Activated CD4-positive, alpha-beta T cell treated with anti-CD3 and anti-CD28 coated beads, Interleukin-2, amount 10 ng/mL, durations not matched to agents 24 days and 14 days (primary cell): ENCODE measurements around the gene VPS8. TPM values are rescaled to one million over a fixed set of nuclear protein-coding genes. Genes with fewer than 3 reads are reported as not detected.

Experiments
- DNase-seq: peaks from one replicate; pipeline ENCODE4 v3.0.0; 2022
- H3K27ac Mint-ChIP-seq: one replicate; pipeline ENCODE4 v1.8.0; 2022; ENCODE audit warnings: mild to moderate bottlenecking, mixed read lengths
- H3K27me3 Mint-ChIP-seq: one replicate; pipeline ENCODE4 v1.8.0; 2022; ENCODE audit warnings: mixed read lengths
- H3K36me3 Mint-ChIP-seq: one replicate; pipeline ENCODE4 v1.8.0; 2022; ENCODE audit warnings: low read depth, mild to moderate bottlenecking, mixed read lengths
- H3K4me1 Mint-ChIP-seq: one replicate; pipeline ENCODE4 v1.8.0; 2021; ENCODE audit warnings: mixed read lengths
- H3K4me3 Mint-ChIP-seq: one replicate; pipeline ENCODE4 v1.8.0; 2022; ENCODE audit warnings: mild to moderate bottlenecking, moderate library complexity, mixed read lengths
- H3K9me3 Mint-ChIP-seq: one replicate; pipeline ENCODE4 v1.8.0; 2021; ENCODE audit warnings: mixed read lengths
- intact Hi-C: fragments of 100-400 bp; cut with micrococcal nuclease; formaldehyde crosslinking; loops from one replicate; pipeline ENCODE4 v1.15.1; 2023
- total RNA-seq: library from RNA; stranded (reverse); gene quantifications from 2 replicates; pipeline ENCODE4 v1.2.3, GENCODE V29; 2022

The VPS8 gene
- total RNA-seq, 1 donor from 2014 or later = 33.6 TPM

- peak; percentile 80 for DNase-seq
- H3K27me3 Mint-ChIP-seq = peaks cover 3% of the 10 kb centered on the region
- H3K4me1 Mint-ChIP-seq = peaks cover 60% of the 10 kb centered on the region
- H3K4me3 Mint-ChIP-seq = peak overlapping the region; percentile 97
- peaks cover 3% of the 10 kb centered on the region for H3K9me3 Mint-ChIP-seq
- peak overlapping the region; percentile 97 for H3K27ac Mint-ChIP-seq
- peaks cover 22% of the 10 kb centered on the region for H3K36me3 Mint-ChIP-seq
- intact Hi-C loops = loop anchor here (1.0 to 5.0 kb wide), 6 partner anchors 60 to 795 kb away; partner anchors contain the start of genes ABCC5, MAGEF1 and TMEM41A
Measured at GRCh38 chr3:184812662-184813042, 686 bp downstream of the VPS8 start.

DNA sequence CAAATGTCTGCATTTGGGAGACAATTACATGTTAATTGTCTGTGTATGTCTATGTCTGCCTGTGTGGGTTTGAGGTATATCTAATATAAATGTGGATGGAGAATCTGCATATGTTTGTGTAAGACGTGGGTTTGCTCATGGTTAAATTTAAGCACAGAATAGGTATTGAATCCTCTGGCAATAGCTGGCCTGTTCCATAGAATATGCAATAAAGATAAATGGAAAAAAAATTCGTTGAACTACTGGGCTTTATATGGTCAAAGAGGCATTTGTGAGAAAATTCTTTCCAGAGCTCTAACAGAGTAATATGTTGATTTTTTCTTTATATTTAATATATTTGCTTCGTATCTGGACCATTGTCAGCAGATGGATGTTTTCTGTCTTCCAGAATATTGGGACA lies 1.4 kb downstream of the VPS8 start:
- H3K9me3 Mint-ChIP-seq = peaks cover 3% of the 10 kb centered on the region
- no peak for DNase-seq
- H3K27ac Mint-ChIP-seq = peak overlapping the region; percentile 54
- intact Hi-C loops = loop anchor here (2.0 to 5.0 kb wide), 5 partner anchors 59 to 796 kb away; partner anchors contain the start of genes ABCC5, MAGEF1 and TMEM41A
- peaks cover 25% of the 10 kb centered on the region for H3K36me3 Mint-ChIP-seq
- peak overlapping the region; percentile 97 for H3K4me3 Mint-ChIP-seq
- peaks cover 63% of the 10 kb centered on the region for H3K4me1 Mint-ChIP-seq
- H3K27me3 Mint-ChIP-seq = peaks cover 3% of the 10 kb centered on the region

- H3K27ac Mint-ChIP-seq = peak overlapping the region; percentile 54
- peaks cover 3% of the 10 kb centered on the region for H3K9me3 Mint-ChIP-seq
- peak overlapping the region; percentile 97 for H3K4me3 Mint-ChIP-seq
- peak; percentile 71 for DNase-seq
- intact Hi-C loops = loop anchor here (5.0 kb wide), 4 partner anchors 58 to 797 kb away; partner anchors contain the start of genes ABCC5, MAGEF1 and TMEM41A
- H3K27me3 Mint-ChIP-seq = peaks cover 3% of the 10 kb centered on the region
- H3K36me3 Mint-ChIP-seq = peaks cover 25% of the 10 kb centered on the region
- H3K4me1 Mint-ChIP-seq = peaks cover 61% of the 10 kb centered on the region
Measured at GRCh38 chr3:184814214-184814613, 2.2 kb downstream of the VPS8 start.

DNA sequence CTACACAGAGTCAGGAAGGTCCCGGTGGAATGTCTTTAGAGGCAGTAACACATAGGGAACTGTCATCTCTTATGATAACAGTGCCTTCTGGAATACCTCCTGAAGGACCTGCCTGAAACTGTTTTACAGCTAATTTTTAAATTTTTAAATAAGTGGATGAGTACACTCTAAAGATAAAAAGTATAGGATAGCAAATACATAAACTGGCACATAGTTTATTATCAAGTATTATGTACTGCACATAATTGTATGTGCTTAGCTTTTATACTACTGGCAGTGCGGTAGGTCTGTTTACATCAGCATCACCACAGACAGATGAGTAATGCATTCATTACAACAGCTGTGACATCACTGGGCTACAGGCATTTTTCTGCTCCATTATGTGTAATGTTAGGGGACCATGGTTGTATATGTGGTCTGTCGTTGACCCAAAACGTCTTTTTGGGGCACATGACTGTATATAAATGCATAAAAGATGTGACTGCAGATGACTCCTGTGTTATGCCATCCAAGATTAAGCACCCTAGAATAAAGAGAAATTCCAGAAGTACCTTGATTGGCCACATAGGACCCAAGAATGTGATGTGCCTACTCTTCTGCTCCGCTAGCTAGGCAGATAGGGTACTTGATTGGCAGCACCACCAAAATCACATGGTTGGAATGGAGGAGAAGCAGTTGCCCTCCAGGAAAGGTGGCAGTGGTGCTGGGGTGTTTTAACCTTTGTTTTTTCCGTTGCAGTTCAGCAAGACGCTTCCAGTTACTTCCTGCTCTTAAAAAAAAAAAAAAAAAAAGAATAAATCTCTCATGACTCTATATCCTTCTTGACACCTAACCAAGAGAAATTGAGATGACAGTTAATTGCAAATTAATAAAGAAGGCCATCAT lies 3.3 kb downstream of the VPS8 start:
- Mint-ChIP-seq H3K4me3 (peak overlapping the region; percentile 13), H3K27ac (peak overlapping the region; percentile 79), H3K27me3 (peaks cover 3% of the 10 kb centered on the region), H3K4me1 (peaks cover 58% of the 10 kb centered on the region), H3K9me3 (peaks cover 3% of the 10 kb centered on the region), H3K36me3 (peaks cover 27% of the 10 kb centered on the region)
- intact Hi-C loops = no loop called here
- peak; percentile 79 for DNase-seq

- Mint-ChIP-seq H3K27me3 (peaks cover 3% of the 10 kb centered on the region), H3K4me1 (peaks cover 47% of the 10 kb centered on the region), H3K4me3 (no peak overlapping the region), H3K36me3 (peaks cover 27% of the 10 kb centered on the region), H3K9me3 (peaks cover 3% of the 10 kb centered on the region), H3K27ac (no peak overlapping the region)
- DNase-seq = no peak
- intact Hi-C loops = no loop called here
Measured at GRCh38 chr3:184816614-184817013, 4.6 kb downstream of the VPS8 start.

DNA sequence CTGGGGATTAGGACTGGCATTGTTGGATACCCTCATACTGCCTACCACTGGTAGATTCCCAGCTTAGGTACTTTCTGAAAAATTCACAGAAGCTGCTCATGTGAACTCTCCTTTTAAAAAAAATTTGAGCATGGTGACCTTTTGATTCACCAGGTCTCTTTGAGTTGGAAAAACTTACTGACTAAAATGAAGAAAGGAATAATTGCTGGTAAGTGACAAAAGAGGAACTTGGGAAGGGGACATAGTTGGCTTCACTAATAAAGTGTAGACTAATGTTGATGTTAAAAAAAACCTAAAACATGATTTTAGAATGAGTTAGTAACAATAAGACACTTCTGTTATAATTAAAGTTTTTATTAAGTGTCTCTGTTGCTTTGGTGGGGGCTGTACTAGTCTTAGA lies 8.6 kb downstream of the VPS8 start:
- intact Hi-C loops = no loop called here
- no peak overlapping the region for H3K4me3 Mint-ChIP-seq
- peaks cover 28% of the 10 kb centered on the region for H3K36me3 Mint-ChIP-seq
- no peaks in the 10 kb centered on the region for H3K27me3 Mint-ChIP-seq
- no peak for DNase-seq
- no peak overlapping the region for H3K27ac Mint-ChIP-seq
- H3K9me3 Mint-ChIP-seq = no peaks in the 10 kb centered on the region
- peaks cover 22% of the 10 kb centered on the region for H3K4me1 Mint-ChIP-seq

GRCh38 chr3:184821034-184821433 lies 9.1 kb downstream of the VPS8 start:
- Mint-ChIP-seq H3K36me3 (peaks cover 29% of the 10 kb centered on the region), H3K27ac (no peak overlapping the region), H3K9me3 (no peaks in the 10 kb centered on the region), H3K4me1 (peaks cover 17% of the 10 kb centered on the region), H3K27me3 (no peaks in the 10 kb centered on the region), H3K4me3 (no peak overlapping the region)
- intact Hi-C loops = no loop called here
- no peak for DNase-seq

DNA sequence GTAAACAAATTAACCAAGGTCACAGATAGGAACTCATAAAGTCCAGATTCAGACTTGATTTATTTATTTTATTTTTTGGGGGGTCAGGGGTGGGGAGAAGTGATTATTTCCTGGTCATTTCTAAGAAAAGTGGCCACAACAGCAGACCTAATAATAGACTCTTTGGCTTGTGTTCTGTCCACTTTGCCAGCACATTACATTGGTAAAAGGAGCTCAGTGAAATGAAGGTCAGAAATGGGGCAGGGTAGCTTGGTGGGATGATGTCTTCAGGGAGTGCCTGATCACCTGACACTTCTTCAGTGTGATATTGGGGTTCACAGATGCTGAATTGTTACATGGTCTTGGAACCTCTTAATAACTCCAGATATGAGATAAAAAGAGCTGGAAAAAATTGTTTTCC lies 10.1 kb downstream of the VPS8 start:
- H3K27ac Mint-ChIP-seq = no peak overlapping the region
- intact Hi-C loops = no loop called here
- peaks cover 20% of the 10 kb centered on the region for H3K36me3 Mint-ChIP-seq
- no peaks in the 10 kb centered on the region for H3K9me3 Mint-ChIP-seq
- H3K27me3 Mint-ChIP-seq = no peaks in the 10 kb centered on the region
- H3K4me3 Mint-ChIP-seq = no peak overlapping the region
- no peak for DNase-seq
- peaks cover 8% of the 10 kb centered on the region for H3K4me1 Mint-ChIP-seq

- no peaks in the 10 kb centered on the region for H3K9me3 Mint-ChIP-seq
- DNase-seq = no peak
Measured at GRCh38 chr3:184822654-184823053, 10.7 kb downstream of the VPS8 start.

DNA sequence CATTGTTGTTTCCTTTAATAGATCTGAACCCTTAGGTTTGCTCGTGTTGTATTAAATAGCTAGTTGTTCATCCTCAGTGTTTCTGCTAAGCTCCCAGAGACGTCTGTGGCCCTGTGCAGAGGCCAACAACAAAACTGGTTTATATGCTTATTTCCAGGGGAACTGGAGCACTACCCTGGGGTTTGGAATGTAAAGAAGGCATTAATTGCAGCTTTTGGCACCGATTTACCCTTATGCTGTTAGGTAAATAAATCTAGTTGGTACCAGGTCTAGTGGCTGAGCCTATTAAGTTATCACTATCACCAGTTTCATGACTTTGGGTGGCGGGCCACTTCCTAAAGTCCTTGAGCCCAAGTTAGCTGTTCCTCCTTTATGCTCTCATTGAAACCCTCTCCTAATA lies 12.0 kb downstream of the VPS8 start:
- Mint-ChIP-seq H3K36me3 (peaks cover 23% of the 10 kb centered on the region), H3K27ac (no peak overlapping the region), H3K4me3 (no peak overlapping the region), H3K27me3 (no peaks in the 10 kb centered on the region), H3K9me3 (no peaks in the 10 kb centered on the region), H3K4me1 (peaks cover 1% of the 10 kb centered on the region)
- intact Hi-C loops = no loop called here
- no peak for DNase-seq

More at GRCh38 chr3:184822654-184823053, 10.7 kb downstream of the VPS8 start:
- Mint-ChIP-seq H3K36me3 (peaks cover 20% of the 10 kb centered on the region), H3K4me1 (peaks cover 5% of the 10 kb centered on the region), H3K4me3 (no peak overlapping the region), H3K27ac (no peak overlapping the region), H3K27me3 (no peaks in the 10 kb centered on the region)
- intact Hi-C loops = no loop called here

DNA sequence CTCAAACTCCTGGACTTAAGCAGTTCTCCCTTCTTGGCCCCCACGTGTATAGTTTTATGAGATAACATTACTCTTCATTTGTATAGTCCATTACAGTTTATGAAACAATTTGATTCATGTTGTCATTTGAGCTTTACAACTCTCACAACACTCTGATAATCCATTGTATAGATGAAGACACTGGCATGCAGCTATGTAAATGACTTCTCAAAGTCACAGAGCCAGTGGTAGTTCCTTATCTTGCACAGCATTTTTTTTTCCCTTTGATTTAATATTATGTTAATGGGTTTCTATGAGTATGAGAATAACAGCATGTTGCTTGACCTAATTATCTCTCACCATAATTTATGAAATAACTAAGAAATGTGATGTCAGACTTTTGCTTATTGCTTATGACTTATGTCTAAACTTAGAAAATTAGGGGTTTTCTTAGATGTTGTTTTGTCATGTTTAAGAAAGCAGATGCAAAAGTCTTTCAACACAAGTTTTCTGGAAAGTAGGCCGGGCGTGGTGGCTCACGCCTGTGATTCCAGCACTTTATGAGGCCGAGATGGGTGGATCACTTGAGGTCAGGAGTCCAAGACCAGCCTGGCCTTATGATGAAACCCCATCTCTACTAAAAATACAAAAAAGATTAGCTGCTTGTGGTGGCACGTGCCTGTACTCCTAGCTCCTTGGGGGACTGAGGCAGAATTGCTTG lies 13.3 kb downstream of the VPS8 start:
- no peak overlapping the region for H3K27ac Mint-ChIP-seq
- intact Hi-C loops = no loop called here
- H3K4me1 Mint-ChIP-seq = peaks cover 4% of the 10 kb centered on the region
- H3K9me3 Mint-ChIP-seq = no peaks in the 10 kb centered on the region
- DNase-seq = peak; percentile 31
- H3K4me3 Mint-ChIP-seq = no peak overlapping the region
- no peaks in the 10 kb centered on the region for H3K27me3 Mint-ChIP-seq
- H3K36me3 Mint-ChIP-seq = peaks cover 27% of the 10 kb centered on the region

DNA sequence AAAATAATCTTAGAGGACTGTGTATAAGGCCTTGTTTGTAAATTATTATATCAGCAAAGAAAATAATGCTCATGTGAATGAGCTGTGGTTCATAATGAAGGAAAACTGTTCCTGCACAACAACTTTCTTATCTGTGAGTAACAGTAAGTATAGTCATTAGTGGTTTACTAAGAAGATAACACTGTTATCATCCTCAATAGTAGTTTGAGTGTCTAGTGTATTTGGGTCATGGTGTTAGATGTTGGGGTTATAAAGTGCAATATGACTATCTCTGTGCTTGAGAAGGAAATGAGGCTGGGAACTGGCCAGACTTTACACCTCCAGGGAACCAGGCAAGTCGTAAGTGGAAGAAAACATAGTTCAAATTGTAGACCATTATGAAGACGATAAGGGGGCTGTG lies 15.6 kb downstream of the VPS8 start:
- H3K9me3 Mint-ChIP-seq = no peaks in the 10 kb centered on the region
- H3K4me3 Mint-ChIP-seq = no peak overlapping the region
- no peaks in the 10 kb centered on the region for H3K27me3 Mint-ChIP-seq
- DNase-seq = peak; percentile 20
- peaks cover 4% of the 10 kb centered on the region for H3K4me1 Mint-ChIP-seq
- peaks cover 45% of the 10 kb centered on the region for H3K36me3 Mint-ChIP-seq
- intact Hi-C loops = no loop called here
- H3K27ac Mint-ChIP-seq = no peak overlapping the region

DNA sequence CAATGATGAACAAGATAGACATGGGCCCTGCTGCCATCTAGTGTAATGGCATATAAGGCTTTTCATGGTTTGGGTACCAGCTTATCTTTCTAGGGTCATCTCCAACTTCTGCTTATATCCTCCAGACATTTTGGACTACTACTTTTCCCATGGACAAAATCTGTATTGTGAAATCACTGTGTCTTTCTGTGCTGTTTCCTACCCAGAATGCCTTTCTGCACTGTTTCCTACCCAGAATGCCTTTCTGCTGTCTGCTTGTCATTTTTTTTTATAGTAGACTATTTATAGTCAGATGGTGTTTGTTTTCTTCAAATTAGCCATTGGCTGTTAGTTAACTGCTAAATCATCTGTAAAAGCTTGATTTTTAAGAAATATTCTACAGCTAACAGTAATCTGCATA lies 20.1 kb downstream of the VPS8 start:
- no peak overlapping the region for H3K27ac Mint-ChIP-seq
- H3K36me3 Mint-ChIP-seq = peaks cover 60% of the 10 kb centered on the region
- H3K9me3 Mint-ChIP-seq = no peaks in the 10 kb centered on the region
- H3K4me3 Mint-ChIP-seq = no peak overlapping the region
- peaks cover 4% of the 10 kb centered on the region for H3K4me1 Mint-ChIP-seq
- no peaks in the 10 kb centered on the region for H3K27me3 Mint-ChIP-seq
- DNase-seq = peak; percentile 36
- intact Hi-C loops = no loop called here

DNA sequence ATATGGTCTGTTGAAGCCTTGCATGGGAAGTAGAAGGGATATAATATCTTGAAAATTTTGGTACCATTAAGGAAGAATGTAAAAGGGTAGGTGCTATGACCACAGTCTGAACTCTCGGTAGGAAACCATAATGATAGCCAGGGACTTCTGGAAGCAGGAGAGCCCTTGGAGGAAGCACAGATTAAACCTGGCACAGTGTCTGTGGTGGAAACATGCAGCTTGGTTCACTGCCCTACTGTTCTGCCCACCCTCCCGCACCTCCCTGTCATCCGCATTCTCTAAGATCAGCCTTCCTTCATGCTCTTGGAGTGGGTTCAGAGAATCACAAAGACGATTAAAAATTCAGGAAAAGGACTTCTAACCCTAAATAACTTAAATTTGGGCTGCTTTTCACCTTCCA lies 20.9 kb downstream of the VPS8 start:
- Mint-ChIP-seq H3K27me3 (no peaks in the 10 kb centered on the region), H3K9me3 (no peaks in the 10 kb centered on the region), H3K36me3 (peaks cover 62% of the 10 kb centered on the region), H3K27ac (no peak overlapping the region), H3K4me3 (no peak overlapping the region), H3K4me1 (peaks cover 4% of the 10 kb centered on the region)
- DNase-seq = no peak
- intact Hi-C loops = no loop called here
